Caco-2 (cell line): ENCODE measurements around the gene OLFML2A. TPM values are rescaled to one million over a fixed set of nuclear protein-coding genes. Genes with fewer than 3 reads are reported as not detected.

Source experiments
- Bru-seq: library from RNA; stranded (reverse); fragments of 400-500 nt; gene quantifications from one replicate; lab custom pipeline; 2021; lab: Mats Ljungman, UMichigan
- BruChase-seq, 2 experiments: library from RNA; stranded (reverse); fragments of 400-500 nt; gene quantifications; one replicate each; lab custom pipeline; 2021; lab: Mats Ljungman, UMichigan
- BruUV-seq: library from RNA; stranded (reverse); fragments of 400-500 nt; replicated peaks from 2 replicates; lab custom pipeline; 2021; lab: Mats Ljungman, UMichigan
- CTCF ChIA-PET: fragments of 300-600 bp; sonication (Branson Sonifier 250); formaldehyde crosslinking; loops from one replicate; lab custom pipeline; 2022; ENCODE audit warnings: antibody characterized with exemption; lab: Charles Lee
- POLR2A ChIA-PET: fragments of 300-600 bp; sonication (Branson Sonifier 250); formaldehyde crosslinking; loops from one replicate; lab custom pipeline; 2022; ENCODE audit warnings: antibody characterized with exemption; lab: Charles Lee
- DNase-seq, 2 experiments: peaks; one replicate each; pipeline versions ENCODE4 v3.0.0 to v3.0.0-alpha.2; 2020 to 2022
- H3K27me3 ChIP-seq: replicated peaks from 2 replicates; pipeline ENCODE4 v1.6.0; 2011; ENCODE audit warnings: low read length; ENCODE audit not compliant: control insufficient read depth, insufficient read depth
- H3K36me3 ChIP-seq: 2 replicates; pipeline ENCODE4 v1.5.1; 2011; ENCODE audit warnings: low read length; ENCODE audit not compliant: control insufficient read depth, insufficient read depth
- H3K4me1 ChIP-seq: fragments of 250-450 bp; sonication (Bioruptor Pico); 2 replicates; pipeline ENCODE4 v1.5.1; 2020; ENCODE audit warnings: mild to moderate bottlenecking
- H3K4me3 ChIP-seq: 2 replicates; pipeline ENCODE4 v1.5.1; 2011; ENCODE audit warnings: low read depth, mild to moderate bottlenecking, control low read depth, low read length
- H3K9me3 ChIP-seq: fragments of 250-450 bp; sonication (Bioruptor Pico); 2 replicates; pipeline ENCODE4 v1.5.1; 2020; ENCODE audit warnings: mild to moderate bottlenecking, moderate library complexity
- H3K27ac Mint-ChIP-seq: one replicate; pipeline ENCODE4 v1.8.0; 2022; ENCODE audit warnings: mixed read lengths; ENCODE audit not compliant: unreplicated experiment
- H3K27me3 Mint-ChIP-seq: one replicate; pipeline ENCODE4 v1.8.0; 2022; ENCODE audit warnings: mixed read lengths; ENCODE audit not compliant: insufficient read depth, unreplicated experiment
- H3K36me3 Mint-ChIP-seq: one replicate; pipeline ENCODE4 v1.8.0; 2022; ENCODE audit warnings: mild to moderate bottlenecking, mixed read lengths; ENCODE audit not compliant: insufficient read depth, unreplicated experiment
- H3K4me1 Mint-ChIP-seq: one replicate; pipeline ENCODE4 v1.8.0; 2022; ENCODE audit warnings: low read depth, mixed read lengths; ENCODE audit not compliant: unreplicated experiment
- H3K4me3 Mint-ChIP-seq: one replicate; pipeline ENCODE4 v1.8.0; 2022; ENCODE audit warnings: mild to moderate bottlenecking, moderate library complexity, mixed read lengths; ENCODE audit not compliant: unreplicated experiment
- H3K9me3 Mint-ChIP-seq: one replicate; pipeline ENCODE4 v1.8.0; 2022; ENCODE audit warnings: mixed read lengths; ENCODE audit not compliant: unreplicated experiment
- intact Hi-C: fragments of 100-400 bp; cut with micrococcal nuclease; formaldehyde crosslinking; loops from one replicate; pipeline ENCODE4 v1.10.0; 2022; ENCODE audit not compliant: unreplicated experiment
- long read RNA-seq: library from polyadenylated mRNA; stranded (forward); transcript quantifications from one replicate; pipeline ENCODE4 v2.0.0, GENCODE V29; 2022
- total RNA-seq: library from RNA; stranded (reverse); gene quantifications from 2 replicates; pipeline ENCODE4 v1.2.3, GENCODE V29; 2022
- TF ChIP-seq, protein P1 (sequence below), 2 experiments: fragments of 200-600 bp in 1 of 2; IDR thresholded peaks; 1 replicate in 1 of 2; 2 replicates in 1 of 2; pipeline versions ENCODE4 v1.5.1 to v1.8.0; 2011 to 2022; ENCODE audit warnings: antibody characterized with exemption in 1 of 2, control low read depth in 1 of 2, inconsistent platforms in 1 of 2, low read depth in 1 of 2, low read length in 1 of 2, mild to moderate bottlenecking in 1 of 2, moderate library complexity in 1 of 2; ENCODE audit not compliant: insufficient read depth in 1 of 2, severe bottlenecking in 1 of 2, unreplicated experiment in 1 of 2

Gene OLFML2A
- total RNA-seq, result 1.1 and 1.2 TPM in 2 replicates
- percentile 20 among the genes with signal in this experiment for Bru-seq, nascent RNA
- percentile 21 among the genes with signal in this experiment for BruChase-seq, experiment 1, labeled RNA remaining after a 2-hour chase
- percentile 26 among the genes with signal in this experiment for BruChase-seq, experiment 2, labeled RNA remaining after a 6-hour chase
- long read RNA-seq, full-length matches to known transcripts, result 1 of 2 reads
- long read RNA-seq, partial matches to known transcripts, result 0 of 2 reads
- long read RNA-seq, other reads (novel, unspliced or antisense), result 1 of 2 reads

DNA sequence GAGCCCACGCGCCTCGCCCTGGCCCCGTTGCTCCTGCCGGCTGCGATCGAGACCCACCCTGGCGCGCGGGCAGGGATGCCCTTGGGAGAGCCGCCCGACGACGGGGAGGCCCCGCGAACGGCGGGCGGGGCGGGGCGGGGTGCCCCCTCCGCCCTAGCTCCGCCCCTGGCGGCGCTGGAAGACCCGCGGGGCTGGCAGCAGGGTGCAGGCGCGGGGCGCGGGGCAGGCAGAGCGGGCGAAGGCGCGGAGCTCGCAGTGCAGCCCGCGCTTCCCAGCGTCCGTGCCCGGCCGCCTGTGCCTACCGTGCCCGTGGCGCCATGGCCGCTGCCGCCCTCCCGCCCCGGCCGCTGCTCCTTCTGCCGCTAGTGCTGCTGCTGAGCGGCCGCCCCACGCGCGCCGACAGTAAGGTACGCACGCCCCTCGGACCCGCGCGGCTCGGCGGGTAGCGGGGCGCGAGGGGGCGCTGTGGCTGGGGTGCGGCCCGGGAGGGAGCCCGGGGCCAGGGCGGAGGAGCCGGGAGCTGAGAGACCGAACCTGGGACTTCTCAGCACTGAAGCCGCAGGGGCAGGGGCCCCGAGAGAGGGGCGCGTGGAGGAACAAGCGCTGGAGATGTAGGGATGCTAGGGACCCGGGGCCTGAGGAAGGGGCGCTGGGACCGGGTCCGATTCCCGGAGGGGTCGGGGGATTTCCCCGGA lies at the start of gene OLFML2A:
Gene OLFML2A, plus strand, starts transcription at position 180 of the 695 bp plus-strand sequence. Its CDS starts 138 bp downstream, at position 318.
- Histone ChIP-seq H3K36me3 (no peaks in the 10 kb centered on the region), H3K9me3 (no peaks in the 10 kb centered on the region), H3K27me3 (peaks cover 1% of the 10 kb centered on the region), H3K4me3 (peak within 1 kb of the TSS; percentile 42), H3K4me1 (no peaks in the 10 kb centered on the region; the same call in 1 of the 2 replicates)
- Mint-ChIP-seq H3K36me3 (no peaks in the 10 kb centered on the region), H3K4me3 (peak within 1 kb of the TSS; percentile 64), H3K27me3 (no peaks in the 10 kb centered on the region), H3K4me1 (peaks cover 15% of the 10 kb centered on the region), H3K27ac (no peak within 1 kb of the TSS), H3K9me3 (no peaks in the 10 kb centered on the region)
- peak in 1 of 2 experiments; percentile 47 for DNase-seq
- ChIA-PET POLR2A (interaction anchor here (0.6 kb wide), 1 partner anchor 85 kb away, joined by 3 read pairs; no protein-coding TSS in a partner anchor), CTCF (interaction anchor here (0.6 to 12.7 kb wide), 7 partner anchors 16 to 119 kb away, joined by 3 to 325 read pairs (median 4); partner anchors contain the start of gene WDR38)
- BruUV-seq, result no TSS peak
- intact Hi-C loops, result loop anchor here (10.0 kb wide), 1 partner anchor 598 kb away; no protein-coding TSS in a partner anchor
- TF ChIP-seq, protein P1, sequence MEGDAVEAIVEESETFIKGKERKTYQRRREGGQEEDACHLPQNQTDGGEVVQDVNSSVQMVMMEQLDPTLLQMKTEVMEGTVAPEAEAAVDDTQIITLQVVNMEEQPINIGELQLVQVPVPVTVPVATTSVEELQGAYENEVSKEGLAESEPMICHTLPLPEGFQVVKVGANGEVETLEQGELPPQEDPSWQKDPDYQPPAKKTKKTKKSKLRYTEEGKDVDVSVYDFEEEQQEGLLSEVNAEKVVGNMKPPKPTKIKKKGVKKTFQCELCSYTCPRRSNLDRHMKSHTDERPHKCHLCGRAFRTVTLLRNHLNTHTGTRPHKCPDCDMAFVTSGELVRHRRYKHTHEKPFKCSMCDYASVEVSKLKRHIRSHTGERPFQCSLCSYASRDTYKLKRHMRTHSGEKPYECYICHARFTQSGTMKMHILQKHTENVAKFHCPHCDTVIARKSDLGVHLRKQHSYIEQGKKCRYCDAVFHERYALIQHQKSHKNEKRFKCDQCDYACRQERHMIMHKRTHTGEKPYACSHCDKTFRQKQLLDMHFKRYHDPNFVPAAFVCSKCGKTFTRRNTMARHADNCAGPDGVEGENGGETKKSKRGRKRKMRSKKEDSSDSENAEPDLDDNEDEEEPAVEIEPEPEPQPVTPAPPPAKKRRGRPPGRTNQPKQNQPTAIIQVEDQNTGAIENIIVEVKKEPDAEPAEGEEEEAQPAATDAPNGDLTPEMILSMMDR (IDR thresholded peaks at IDR 0.05; ENCODE audit: insufficient read depth in 1 of 2, low read depth in 1 of 2, low read length in 1 of 2, severe bottlenecking in 1 of 2, unreplicated experiment in 1 of 2), result peak in 1 of 2 experiments; percentile 32

DNA sequence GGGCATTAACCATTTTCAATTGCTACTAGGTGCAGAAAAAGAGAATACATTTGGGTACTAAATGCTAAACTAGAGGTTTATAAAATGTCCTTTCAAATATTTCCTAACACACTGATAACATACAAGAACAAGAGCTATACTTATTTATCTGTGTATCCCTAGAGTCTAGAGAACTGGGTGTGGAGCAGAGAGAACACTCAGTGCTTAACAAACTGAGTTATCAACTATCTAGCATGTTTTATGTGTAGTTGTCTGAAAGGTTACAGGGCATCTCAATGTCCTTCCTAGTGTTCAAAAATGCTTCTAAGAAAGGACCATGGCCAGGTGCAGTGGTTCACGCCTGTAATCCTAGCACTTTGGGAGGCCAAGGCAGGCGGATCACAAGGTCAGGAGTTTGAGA lies 46.2 kb upstream of the OLFML2A start:
- H3K4me3 ChIP-seq, result no peak overlapping the region
- Mint-ChIP-seq H3K36me3 (peaks cover 6% of the 10 kb centered on the region), H3K4me1 (peaks cover 21% of the 10 kb centered on the region), H3K27ac (no peak overlapping the region), H3K9me3 (no peaks in the 10 kb centered on the region), H3K27me3 (no peaks in the 10 kb centered on the region), H3K4me3 (no peak overlapping the region)
- no peaks in the 10 kb centered on the region for H3K9me3 ChIP-seq
- ChIA-PET POLR2A (no interaction called here), CTCF (interaction anchor here (0.6 kb wide), 1 partner anchor 44 kb away, joined by 4 read pairs; no protein-coding TSS in a partner anchor)
- TF ChIP-seq, protein P1 (IDR thresholded peaks at IDR 0.05; ENCODE audit: insufficient read depth in 1 of 2, low read depth in 1 of 2, low read length in 1 of 2, severe bottlenecking in 1 of 2, unreplicated experiment in 1 of 2), result no peak
- H3K4me1 ChIP-seq, result peaks cover 26% of the 10 kb centered on the region
- H3K36me3 ChIP-seq, result no peaks in the 10 kb centered on the region
- DNase-seq, result no peak
- no TSS peak for BruUV-seq
- H3K27me3 ChIP-seq, result no peaks in the 10 kb centered on the region
- intact Hi-C loops, result no loop called here
